Jurkat, Clone E6-1 (cell line): ENCODE results near the gene ROBO3.

Source experiments
- DNase-seq: peaks from one replicate; pipeline ENCODE4 v3.0.0-alpha.2; 2011; ENCODE audit warnings: low read depth, low spot score
- H3K4me3 ChIP-seq: 2 replicates; pipeline ENCODE4 v1.5.1; 2011; ENCODE audit warnings: mild to moderate bottlenecking, low read length, control low read depth, moderate library complexity

Gene ROBO3

GRCh38 chr11:124889191-124890091 lies 24.2 kb downstream of the ROBO3 start:
- DNase-seq = no peak

GRCh38 chr11:124890151-124890550 lies 24.9 kb downstream of the ROBO3 start:
- H3K4me3 ChIP-seq = no peak overlapping the region
- DNase-seq = no peak

More at GRCh38 chr11:124889191-124890091, 24.2 kb downstream of the ROBO3 start:
- no peak overlapping the region for H3K4me3 ChIP-seq

GRCh38 chr11:124890683-124891372 lies 25.6 kb downstream of the ROBO3 start:
- H3K4me3 ChIP-seq = no peak overlapping the region
- no peak for DNase-seq

GRCh38 chr11:124891373-124891861 lies 26.2 kb downstream of the ROBO3 start:
- H3K4me3 ChIP-seq = no peak overlapping the region

GRCh38 chr11:124892146-124892545 lies 26.9 kb downstream of the ROBO3 start:
- DNase-seq = no peak

More at GRCh38 chr11:124891373-124891861, 26.2 kb downstream of the ROBO3 start:
- no peak for DNase-seq

GRCh38 chr11:124892750-124893454 lies 27.7 kb downstream of the ROBO3 start:
- DNase-seq = no peak
- H3K4me3 ChIP-seq = no peak overlapping the region

More at GRCh38 chr11:124892146-124892545, 26.9 kb downstream of the ROBO3 start:
- H3K4me3 ChIP-seq = no peak overlapping the region

GRCh38 chr11:124893781-124894401 lies 28.7 kb downstream of the ROBO3 start:
- DNase-seq = no peak
- H3K4me3 ChIP-seq = no peak overlapping the region

GRCh38 chr11:124894606-124895430 lies 29.6 kb downstream of the ROBO3 start:
- no peak overlapping the region for H3K4me3 ChIP-seq
- DNase-seq = no peak

- no peak overlapping the region for H3K4me3 ChIP-seq
- no peak for DNase-seq
These were observed 30.3 kb downstream of the ROBO3 start for GRCh38 chr11:124895471-124895971.

GRCh38 chr11:124896071-124896750 lies 31.0 kb downstream of the ROBO3 start:
- no peak for DNase-seq
- H3K4me3 ChIP-seq = no peak overlapping the region

GRCh38 chr11:124896821-124897391 lies 31.7 kb downstream of the ROBO3 start:
- no peak overlapping the region for H3K4me3 ChIP-seq
- no peak for DNase-seq

- DNase-seq = no peak
- no peak within 1 kb of the TSS for H3K4me3 ChIP-seq
These were observed 32.5 kb downstream of the ROBO3 start, which contains the start of gene ROBO4 for GRCh38 chr11:124897674-124898262. ROBO4 (minus strand) TSS chr11:124897865; CDS start chr11:124897795, 70 bp downstream.

GRCh38 chr11:124898263-124898680 lies 33.0 kb downstream of the ROBO3 start:
- no peak overlapping the region for H3K4me3 ChIP-seq
- DNase-seq = no peak

GRCh38 chr11:124898711-124899110 lies 33.5 kb downstream of the ROBO3 start:
- no peak overlapping the region for H3K4me3 ChIP-seq
- no peak for DNase-seq

GRCh38 chr11:124899383-124900145 lies 34.3 kb downstream of the ROBO3 start:
- no peak overlapping the region for H3K4me3 ChIP-seq
- no peak for DNase-seq

GRCh38 chr11:124900464-124900863 lies 35.2 kb downstream of the ROBO3 start:
- DNase-seq = no peak
- no peak overlapping the region for H3K4me3 ChIP-seq
